Spleen (tissue), 11 donors: ENCODE results near the gene TRAPPC12. TPM values are rescaled to one million over a fixed set of nuclear protein-coding genes. Genes with fewer than 3 reads are reported as not detected.

Experiments used
- DNase-seq: peaks from one replicate; pipeline ENCODE4 v3.0.0-alpha.2; 2020
- H3K27ac ChIP-seq, 8 donors: fragments of 200-600 bp; sonication (generic) in 7 of 8; 1 replicate in 4 of 8; 2 replicates in 4 of 8; pipeline versions ENCODE4 v1.5.0 to v1.8.0; 2016 to 2021; ENCODE audit warnings: inconsistent platforms in 4 of 8, mild to moderate bottlenecking in 4 of 8, moderate library complexity in 1 of 8
- H3K27me3 ChIP-seq, 7 donors: fragments of 200-600 bp; sonication (generic) in 6 of 7; replicated peaks in 1 of 7; 1 replicate in 4 of 7; 2 replicates in 3 of 7; pipeline versions ENCODE4 v1.5.0 to v1.8.0; 2016 to 2021; ENCODE audit warnings: inconsistent platforms in 3 of 7, mild to moderate bottlenecking in 1 of 7
- H3K36me3 ChIP-seq, 6 donors: fragments of 200-600 bp; sonication (generic) in 5 of 6; 1 replicate in 4 of 6; 2 replicates in 2 of 6; pipeline versions ENCODE4 v1.5.0 to v1.8.0; 2016 to 2021; ENCODE audit warnings: inconsistent platforms in 2 of 6
- H3K4me1 ChIP-seq, 6 donors: fragments of 200-600 bp; sonication (generic) in 5 of 6; 1 replicate in 3 of 6; 2 replicates in 3 of 6; pipeline versions ENCODE4 v1.5.0 to v1.8.0; 2016 to 2021; ENCODE audit warnings: inconsistent platforms in 3 of 6
- H3K4me3 ChIP-seq, 8 donors: fragments of 200-600 bp; sonication (generic) in 7 of 8; 1 replicate in 4 of 8; 2 replicates in 4 of 8; pipeline versions ENCODE4 v1.5.0 to v1.8.0; 2016 to 2021; ENCODE audit warnings: inconsistent platforms in 4 of 8, mild to moderate bottlenecking in 4 of 8, moderate library complexity in 2 of 8
- H3K9me3 ChIP-seq, 8 donors: fragments of 200-600 bp; sonication (generic) in 7 of 8; 1 replicate in 4 of 8; 2 replicates in 4 of 8; pipeline versions ENCODE4 v1.5.0 to v1.8.0; 2016 to 2021; ENCODE audit warnings: inconsistent platforms in 4 of 8
- POLR2A ChIP-seq, 3 donors: fragments of 450-650 bp; IDR thresholded peaks; one replicate each; pipeline ENCODE4 v1.5.1; 2017; ENCODE audit warnings: antibody characterized with exemption in 3 of 3, mild to moderate bottlenecking in 1 of 3
- POLR2AphosphoS5 ChIP-seq, 3 donors: sonication (generic); formaldehyde crosslinking; IDR thresholded peaks; one replicate each; pipeline ENCODE4 v1.5.1; 2017; ENCODE audit warnings: antibody characterized with exemption in 3 of 3
- WGBS, 5 donors: extraction: QIAGEN DNeasy Blood & Tissue Kit in 3 of 5; methylation state at CpG; one replicate each; pipeline versions ENCODE4 v1.1.5 to v1.1.7; 2013 to 2018; 5-methylcytosine and 5-hydroxymethylcytosine counted together
- intact Hi-C: fragments of 100-400 bp; cut with DNase I; formaldehyde crosslinking; loops from one replicate; pipeline ENCODE4 v1.15.0; 2023; ENCODE audit warnings: low total_unique reads
- polyA plus RNA-seq, 3 donors: library from polyadenylated mRNA; stranded (reverse); fragments of 200-250 nt; gene quantifications; one replicate each; pipeline ENCODE4 v1.2.1, GENCODE V29; 2013
- total RNA-seq, 7 donors: library from RNA; depleted of rRNA in 3 of 7; stranded (reverse); fragments of >200 nt in 3 of 7; fragmentation: NEBNext Ultra II Directional in 4 of 7; extraction: Animal tissue kit (Norgen Biotek cat#: 25700) in 4 of 7; gene quantifications; one replicate each; pipeline versions ENCODE4 v1.1.0 to v1.2.1, GENCODE V29; 2016 to 2021
- TF ChIP-seq, protein P1 (sequence below), 11 experiments: fragments of 200-600 bp in 7 of 11; fragments of 450-650 bp in 4 of 11; sonication (generic) in 4 of 11; IDR thresholded peaks in 8 of 11; conservative IDR thresholded peaks in 3 of 11; 1 replicate in 7 of 11; 2 replicates in 4 of 11; pipeline versions ENCODE4 v1.4.0 to v1.8.0; 2016 to 2021; ENCODE audit warnings: antibody characterized with exemption in 11 of 11, inconsistent platforms in 4 of 11, mild to moderate bottlenecking in 1 of 11
- donor health status: healthy with polysubstance abuse.
- donor health status: DM: no; HTN: no; CAD: no; lungs with moderate emphysema.
- donor health status: DM: no; HTN: no; CAD: no.
- donor health status: Bipolar disorder and iron deficiency.
- donor health status: healthy.
- donor health status: DM: no; HTN: no; CAD: no.
- donor health status: DM: yes; HTN: yes; CAD: no.

Gene TRAPPC12
- total and polyA plus RNA-seq, 10 donors = 70.2 to 132 (median 97.1) TPM

DNA sequence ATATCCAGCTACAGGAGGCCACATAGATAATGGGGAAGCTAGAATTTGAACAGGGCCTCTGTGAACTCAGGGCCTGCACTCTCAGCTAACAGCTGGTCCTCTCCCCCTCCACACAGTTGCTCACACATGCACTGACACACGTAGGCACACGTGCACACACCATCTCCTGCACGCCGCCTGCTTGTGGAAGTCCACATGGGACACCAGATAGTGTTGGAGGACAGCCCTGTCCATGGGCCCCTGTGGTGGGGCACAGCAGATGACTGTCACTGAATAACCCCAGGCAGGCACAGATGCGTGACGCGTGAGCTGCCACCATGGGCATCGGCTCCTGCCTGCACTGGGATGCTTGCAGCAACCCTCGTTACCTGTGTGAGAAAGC lies 87.0 kb downstream of the TRAPPC12 start:
- no peak overlapping the region for H3K4me3 ChIP-seq
- no peak for TF ChIP-seq POLR2AphosphoS5 (IDR thresholded peaks at IDR 0.05)
- H3K27ac ChIP-seq = no peak overlapping the region
- intact Hi-C loops = no loop called here
- H3K9me3 ChIP-seq = no peaks in the 10 kb centered on the region
- H3K4me1 ChIP-seq = peaks cover 3 to 14% (median 11%) of the 10 kb centered on the region in 6 donors
- peaks cover 0 to 94% (median 71%) of the 10 kb centered on the region in 6 donors for H3K36me3 ChIP-seq
- no peaks in the 10 kb centered on the region for H3K27me3 ChIP-seq
- peak; percentile 65 for DNase-seq
- 88 to 96% (median 96%) methylated on average over 8 to 9 of the region's 9 CpGs for WGBS, 5 donors

DNA sequence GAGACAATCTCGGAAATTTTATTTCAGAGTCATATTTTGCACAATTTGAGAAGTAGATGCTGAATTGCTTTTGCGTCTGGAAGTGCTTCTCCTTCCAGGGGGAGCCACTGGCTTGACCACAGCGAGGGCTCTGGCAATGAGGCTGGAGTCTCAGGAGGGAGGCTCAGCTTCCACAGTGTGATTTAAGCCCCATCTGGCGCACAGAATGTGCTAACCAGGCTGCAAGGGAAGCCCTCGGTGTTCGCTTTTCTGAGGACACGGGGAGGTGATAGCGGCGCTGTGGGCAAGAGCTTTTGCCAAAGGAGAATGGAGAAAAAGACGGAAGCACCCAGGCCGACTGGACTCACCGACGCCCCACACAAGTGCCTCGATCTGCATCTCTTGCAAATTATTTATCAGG lies 87.5 kb downstream of the TRAPPC12 start:
- Histone ChIP-seq H3K9me3 (no peaks in the 10 kb centered on the region), H3K27me3 (no peaks in the 10 kb centered on the region), H3K27ac (no peak overlapping the region), H3K4me3 (no peak overlapping the region), H3K4me1 (peaks cover 2 to 9% (median 8%) of the 10 kb centered on the region in 6 donors), H3K36me3 (peaks cover 0 to 95% (median 76%) of the 10 kb centered on the region in 6 donors)
- TF ChIP-seq POLR2A (IDR thresholded peaks at IDR 0.05) = no peak
- TF ChIP-seq POLR2AphosphoS5 (IDR thresholded peaks at IDR 0.05) = no peak
- TF ChIP-seq, protein P1, sequence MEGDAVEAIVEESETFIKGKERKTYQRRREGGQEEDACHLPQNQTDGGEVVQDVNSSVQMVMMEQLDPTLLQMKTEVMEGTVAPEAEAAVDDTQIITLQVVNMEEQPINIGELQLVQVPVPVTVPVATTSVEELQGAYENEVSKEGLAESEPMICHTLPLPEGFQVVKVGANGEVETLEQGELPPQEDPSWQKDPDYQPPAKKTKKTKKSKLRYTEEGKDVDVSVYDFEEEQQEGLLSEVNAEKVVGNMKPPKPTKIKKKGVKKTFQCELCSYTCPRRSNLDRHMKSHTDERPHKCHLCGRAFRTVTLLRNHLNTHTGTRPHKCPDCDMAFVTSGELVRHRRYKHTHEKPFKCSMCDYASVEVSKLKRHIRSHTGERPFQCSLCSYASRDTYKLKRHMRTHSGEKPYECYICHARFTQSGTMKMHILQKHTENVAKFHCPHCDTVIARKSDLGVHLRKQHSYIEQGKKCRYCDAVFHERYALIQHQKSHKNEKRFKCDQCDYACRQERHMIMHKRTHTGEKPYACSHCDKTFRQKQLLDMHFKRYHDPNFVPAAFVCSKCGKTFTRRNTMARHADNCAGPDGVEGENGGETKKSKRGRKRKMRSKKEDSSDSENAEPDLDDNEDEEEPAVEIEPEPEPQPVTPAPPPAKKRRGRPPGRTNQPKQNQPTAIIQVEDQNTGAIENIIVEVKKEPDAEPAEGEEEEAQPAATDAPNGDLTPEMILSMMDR (IDR thresholded peaks at IDR 0.05 in 8 of 11, conservative IDR thresholded peaks at IDR 0.05 in 3 of 11) = no peak
- WGBS, 5 donors = 91 to 98% (median 95%) methylated on average over 14 of the region's 14 CpGs
- peak; percentile 41 for DNase-seq
- intact Hi-C loops = no loop called here

DNA sequence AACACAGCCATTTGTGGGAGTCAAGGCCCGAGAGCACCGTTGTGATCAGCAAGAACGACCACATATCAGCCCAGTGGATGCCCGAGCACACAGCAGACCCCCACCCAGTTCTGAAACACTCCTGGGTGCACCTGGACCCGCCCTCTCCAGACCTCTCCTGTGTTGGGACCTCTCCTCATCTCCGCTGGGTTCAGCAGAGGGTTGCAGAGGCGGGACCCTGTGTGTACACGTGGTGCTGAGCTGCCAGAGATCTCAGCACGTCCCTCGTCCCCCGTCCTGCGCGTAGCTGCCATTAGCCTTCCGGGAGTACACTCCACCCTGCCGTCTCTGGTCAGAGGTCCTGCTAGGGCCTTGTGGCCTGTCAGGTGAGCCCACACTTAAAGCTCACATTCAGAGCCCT lies 88.2 kb downstream of the TRAPPC12 start:
- H3K9me3 ChIP-seq = no peaks in the 10 kb centered on the region
- H3K36me3 ChIP-seq = peaks cover 0 to 100% (median 83%) of the 10 kb centered on the region in 6 donors
- TF ChIP-seq POLR2A (IDR thresholded peaks at IDR 0.05) (no peak), POLR2AphosphoS5 (IDR thresholded peaks at IDR 0.05) (no peak)
- TF ChIP-seq, protein P1 (IDR thresholded peaks at IDR 0.05 in 8 of 11, conservative IDR thresholded peaks at IDR 0.05 in 3 of 11) = no peak
- no peak overlapping the region for H3K27ac ChIP-seq
- H3K27me3 ChIP-seq = no peaks in the 10 kb centered on the region
- peaks cover 0 to 3% (median 1%) of the 10 kb centered on the region in 6 donors for H3K4me1 ChIP-seq
- intact Hi-C loops = no loop called here
- no peak overlapping the region for H3K4me3 ChIP-seq
- DNase-seq = peak; percentile 53
- WGBS, 5 donors = 95 to 98% (median 96%) methylated on average over 15 of the region's 15 CpGs

DNA sequence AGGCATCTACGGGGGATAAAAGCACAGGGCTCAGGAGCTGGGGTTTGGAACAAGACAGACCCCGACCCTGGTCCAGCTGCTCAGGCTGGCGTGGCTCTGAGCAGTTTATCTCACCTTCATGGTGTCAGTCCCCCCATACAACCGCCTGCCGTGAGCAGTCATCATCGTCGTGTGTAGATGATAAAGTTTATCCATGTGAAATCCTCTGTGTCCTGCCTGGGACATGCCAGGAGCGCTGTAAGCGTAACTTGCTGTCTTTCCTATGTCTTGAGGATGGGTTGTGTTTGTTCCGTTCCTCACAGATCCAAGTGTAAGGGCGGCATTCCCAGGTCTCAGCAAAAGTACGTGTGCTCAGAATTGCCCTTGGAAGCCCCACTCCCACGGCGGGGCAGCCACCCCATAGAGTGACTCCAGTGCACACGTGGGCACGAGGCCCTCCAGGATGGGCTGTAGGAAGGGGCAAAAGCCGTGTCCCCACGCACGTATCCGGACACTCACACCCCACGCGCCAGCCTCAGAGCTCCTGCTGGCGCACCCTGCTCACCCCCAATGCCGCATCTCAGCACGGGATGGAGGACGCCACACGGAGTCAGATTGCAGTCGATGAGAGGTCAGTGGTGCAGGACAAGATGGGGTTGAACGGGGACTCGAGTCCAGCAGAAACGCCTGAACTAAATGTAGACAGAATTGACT lies 88.9 kb downstream of the TRAPPC12 start:
- H3K9me3 ChIP-seq = no peaks in the 10 kb centered on the region
- no peak for TF ChIP-seq POLR2A (IDR thresholded peaks at IDR 0.05)
- TF ChIP-seq POLR2AphosphoS5 (IDR thresholded peaks at IDR 0.05) = peak in 1 of 3 donors; percentile 29
- TF ChIP-seq, protein P1 (IDR thresholded peaks at IDR 0.05 in 8 of 11, conservative IDR thresholded peaks at IDR 0.05 in 3 of 11) = no peak
- no peaks in the 10 kb centered on the region for H3K27me3 ChIP-seq
- DNase-seq = peak; percentile 66
- peaks cover 0 to 100% (median 83%) of the 10 kb centered on the region in 6 donors for H3K36me3 ChIP-seq
- no peaks in the 10 kb centered on the region for H3K4me1 ChIP-seq
- H3K4me3 ChIP-seq = no peak overlapping the region
- WGBS, 5 donors = 95 to 99% (median 96%) methylated on average over 28 to 31 of the region's 31 CpGs
- intact Hi-C loops = no loop called here
- no peak overlapping the region for H3K27ac ChIP-seq
